ENCODE measurements around the gene ELK3. TPM values are rescaled to one million over a fixed set of nuclear protein-coding genes. Genes with fewer than 3 reads are reported as not detected.
A peak's percentile ranks its signal among the peaks of the same experiment; 100 is the strongest.

ELK3 gene
- total and polyA plus RNA-seq, 2 experiments from 2014 or later, result 7.3 to 9.6 TPM

DNA sequence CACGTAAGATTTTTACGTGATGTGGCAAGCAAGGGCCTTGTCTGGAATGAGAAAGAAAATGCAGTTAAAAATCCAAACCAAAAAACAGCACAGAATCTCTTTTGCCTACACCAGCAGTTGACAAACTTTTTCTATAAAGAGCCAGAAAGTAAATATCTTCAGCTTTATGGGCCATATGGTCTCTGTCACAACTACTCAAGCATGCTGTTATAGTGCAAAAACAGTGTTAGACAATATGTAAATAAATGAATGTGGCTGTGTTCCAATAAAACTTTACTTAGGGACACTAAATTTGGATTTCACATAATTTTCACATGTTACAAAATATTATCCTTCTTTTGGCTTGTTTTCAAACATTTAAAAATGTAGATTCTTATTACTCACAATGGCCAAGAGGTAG is 6.2 kb upstream of the ELK3 start:
- Histone ChIP-seq H3K27me3 (no peaks in the 10 kb centered on the region), H3K4me1 (ENCODE audit: low read depth) (no peaks in the 10 kb centered on the region), H3K27ac (no peak overlapping the region), H3K4me3 (no peak overlapping the region), H3K36me3 (no peaks in the 10 kb centered on the region), H3K9me3 (ENCODE audit: low read depth) (no peaks in the 10 kb centered on the region)
- TF ChIP-seq, protein P1, sequence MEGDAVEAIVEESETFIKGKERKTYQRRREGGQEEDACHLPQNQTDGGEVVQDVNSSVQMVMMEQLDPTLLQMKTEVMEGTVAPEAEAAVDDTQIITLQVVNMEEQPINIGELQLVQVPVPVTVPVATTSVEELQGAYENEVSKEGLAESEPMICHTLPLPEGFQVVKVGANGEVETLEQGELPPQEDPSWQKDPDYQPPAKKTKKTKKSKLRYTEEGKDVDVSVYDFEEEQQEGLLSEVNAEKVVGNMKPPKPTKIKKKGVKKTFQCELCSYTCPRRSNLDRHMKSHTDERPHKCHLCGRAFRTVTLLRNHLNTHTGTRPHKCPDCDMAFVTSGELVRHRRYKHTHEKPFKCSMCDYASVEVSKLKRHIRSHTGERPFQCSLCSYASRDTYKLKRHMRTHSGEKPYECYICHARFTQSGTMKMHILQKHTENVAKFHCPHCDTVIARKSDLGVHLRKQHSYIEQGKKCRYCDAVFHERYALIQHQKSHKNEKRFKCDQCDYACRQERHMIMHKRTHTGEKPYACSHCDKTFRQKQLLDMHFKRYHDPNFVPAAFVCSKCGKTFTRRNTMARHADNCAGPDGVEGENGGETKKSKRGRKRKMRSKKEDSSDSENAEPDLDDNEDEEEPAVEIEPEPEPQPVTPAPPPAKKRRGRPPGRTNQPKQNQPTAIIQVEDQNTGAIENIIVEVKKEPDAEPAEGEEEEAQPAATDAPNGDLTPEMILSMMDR (IDR thresholded peaks at IDR 0.05; ENCODE audit: low read depth, low read length), result no peak
- no peak for DNase-seq (ENCODE audit: low read depth in 1 of 2, low spot score in 1 of 2)

DNA sequence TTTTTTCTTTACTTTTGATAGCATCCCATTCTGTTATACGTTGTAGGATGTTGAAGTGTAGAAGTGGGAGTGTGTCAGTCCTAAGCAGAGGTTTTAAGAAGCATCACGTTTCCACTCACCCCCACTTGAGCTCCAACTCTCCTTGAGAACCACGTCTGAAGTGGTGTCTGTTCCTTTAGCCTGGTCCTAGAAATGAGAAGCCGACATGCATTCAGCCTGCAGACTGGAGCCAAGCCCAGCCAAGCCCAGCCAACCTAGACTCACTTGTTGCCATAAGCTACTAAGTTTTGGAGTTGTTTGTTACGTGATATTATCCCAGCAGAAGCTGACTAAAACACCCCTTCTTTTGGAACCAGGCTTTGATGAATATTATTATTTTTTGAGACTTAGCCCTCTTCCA is 4.4 kb upstream of the ELK3 start:
- no peaks in the 10 kb centered on the region for H3K4me1 ChIP-seq (ENCODE audit: low read depth)
- no peak for DNase-seq (ENCODE audit: low read depth in 1 of 2, low spot score in 1 of 2)
- no peaks in the 10 kb centered on the region for H3K9me3 ChIP-seq (ENCODE audit: low read depth)

DNA sequence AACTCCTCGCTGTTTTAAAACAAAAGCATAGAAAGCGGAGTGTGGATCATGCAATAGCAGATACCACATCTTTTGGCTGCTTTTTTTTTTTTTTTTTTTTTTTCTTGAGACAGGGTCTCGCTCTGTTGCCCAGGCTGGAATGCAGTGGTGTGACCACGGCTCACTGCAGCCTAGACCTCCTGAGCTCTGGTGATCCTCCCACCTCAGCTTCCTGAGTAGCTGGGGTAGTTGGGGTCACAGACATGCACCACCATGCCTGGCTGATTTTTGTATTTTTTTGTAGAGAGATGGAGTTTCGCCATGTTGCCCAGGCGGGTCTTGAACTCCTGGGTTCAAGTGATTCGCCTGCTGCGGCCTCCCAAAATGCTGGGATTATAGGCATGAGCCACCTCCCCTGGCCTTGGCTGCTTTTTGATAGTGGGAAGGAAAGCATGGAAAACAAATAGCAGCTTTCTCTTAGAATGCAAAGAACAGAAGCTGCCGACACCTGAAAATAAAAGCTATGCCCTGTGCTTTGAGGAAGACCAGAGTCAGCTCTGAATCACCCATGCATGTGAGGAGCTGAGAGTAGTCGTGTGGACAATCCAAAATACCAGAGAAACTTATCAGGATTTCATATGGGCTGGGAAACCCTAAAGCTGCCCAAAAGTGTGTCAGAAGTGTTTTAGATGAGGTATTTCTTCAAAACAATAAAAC is 3.6 kb upstream of the ELK3 start:
- Histone ChIP-seq H3K4me1 (ENCODE audit: low read depth) (no peaks in the 10 kb centered on the region), H3K27ac (no peak overlapping the region), H3K4me3 (no peak overlapping the region), H3K9me3 (ENCODE audit: low read depth) (no peaks in the 10 kb centered on the region), H3K27me3 (no peaks in the 10 kb centered on the region), H3K36me3 (no peaks in the 10 kb centered on the region)
- DNase-seq (ENCODE audit: low read depth in 1 of 2, low spot score in 1 of 2), result peak in 1 of 2 donors; percentile 34
- TF ChIP-seq, protein P1 (IDR thresholded peaks at IDR 0.05; ENCODE audit: low read depth, low read length), result no peak

More for the DNA sequence above, 4.4 kb upstream of the ELK3 start:
- Histone ChIP-seq H3K36me3 (no peaks in the 10 kb centered on the region), H3K27me3 (no peaks in the 10 kb centered on the region), H3K27ac (no peak overlapping the region), H3K4me3 (no peak overlapping the region)
- TF ChIP-seq, protein P1 (IDR thresholded peaks at IDR 0.05; ENCODE audit: low read depth, low read length), result no peak

DNA sequence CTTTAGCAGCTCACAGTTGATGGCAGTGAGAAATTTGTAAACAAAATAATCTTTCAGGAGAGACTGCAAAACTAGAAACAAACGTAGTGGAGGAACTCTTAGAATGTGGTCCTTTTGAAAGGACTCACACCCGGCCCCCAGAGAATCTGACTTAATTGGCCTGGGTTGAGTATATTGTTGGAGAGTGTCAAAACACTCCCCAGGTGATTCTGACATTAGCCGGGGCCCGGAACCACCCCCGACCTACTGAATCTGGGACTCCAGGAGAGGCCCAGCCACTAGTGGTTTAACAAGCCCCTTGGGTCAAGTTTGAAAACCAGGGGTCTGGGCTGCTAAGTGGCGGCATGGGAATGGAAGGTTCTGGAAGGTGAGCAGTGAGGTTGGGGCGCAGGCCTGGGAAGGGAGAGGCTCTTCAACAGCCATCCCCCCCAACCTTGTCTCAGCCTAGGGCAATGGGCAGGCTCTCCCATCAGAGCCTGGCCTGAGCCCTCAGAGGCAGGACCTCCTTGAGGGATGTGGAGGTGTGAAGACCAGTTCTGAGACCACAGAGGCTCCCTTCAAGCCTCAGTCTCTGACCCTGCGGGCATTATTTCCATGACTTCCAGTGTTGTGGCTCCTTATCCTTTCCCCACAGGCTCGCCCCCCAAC is 1.1 kb upstream of the ELK3 start:
- no peaks in the 10 kb centered on the region for H3K4me1 ChIP-seq (ENCODE audit: low read depth)
- no peaks in the 10 kb centered on the region for H3K9me3 ChIP-seq (ENCODE audit: low read depth)
- H3K36me3 ChIP-seq, result no peaks in the 10 kb centered on the region
- H3K27ac ChIP-seq, result no peak overlapping the region
- H3K27me3 ChIP-seq, result no peaks in the 10 kb centered on the region
- TF ChIP-seq, protein P1 (IDR thresholded peaks at IDR 0.05; ENCODE audit: low read depth, low read length), result no peak
- DNase-seq (ENCODE audit: low read depth in 1 of 2, low spot score in 1 of 2), result no peak
- H3K4me3 ChIP-seq, result no peak overlapping the region

DNA sequence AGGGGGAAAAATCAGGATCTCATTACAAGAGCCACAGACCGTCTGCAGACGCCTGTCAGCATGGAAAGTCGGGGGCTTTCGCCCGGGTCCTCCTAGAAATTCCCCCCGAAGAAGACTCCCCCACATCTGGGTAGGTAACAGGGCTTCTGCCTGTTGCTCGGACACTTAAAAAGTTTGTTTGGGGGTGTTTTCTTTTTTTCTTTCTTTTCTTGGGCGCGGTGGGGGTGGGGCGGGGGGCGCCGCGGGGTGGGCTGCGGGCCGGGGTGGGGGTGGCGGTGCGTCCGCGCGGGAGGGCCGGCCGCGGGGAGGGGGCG is 358 bp downstream of the ELK3 start:
- H3K36me3 ChIP-seq, result no peaks in the 10 kb centered on the region
- no peaks in the 10 kb centered on the region for H3K4me1 ChIP-seq (ENCODE audit: low read depth)
- TF ChIP-seq, protein P1 (IDR thresholded peaks at IDR 0.05; ENCODE audit: low read depth, low read length), result no peak
- no peaks in the 10 kb centered on the region for H3K27me3 ChIP-seq
- peak overlapping the region; percentile 99 for H3K4me3 ChIP-seq
- H3K9me3 ChIP-seq (ENCODE audit: low read depth), result no peaks in the 10 kb centered on the region
- no peak for DNase-seq (ENCODE audit: low read depth in 1 of 2, low spot score in 1 of 2)
- H3K27ac ChIP-seq, result no peak overlapping the region

Measured in cardiac muscle cell (in vitro differentiated cells and primary cell).